ENCODE results near the gene RNF41. TPM values are rescaled to one million over a fixed set of nuclear protein-coding genes. Genes with fewer than 3 reads are reported as not detected.

Gene RNF41
- total and polyA plus RNA-seq, 2 donors (not counting 3 experiments of a cell fraction or from before 2014, with no cell fraction given) = 88.3 to 203 TPM

GRCh38 chr12:56234746-56235436 lies 13.2 kb upstream of the RNF41 start:
- POLR2A ChIA-PET = no interaction called here
- no peak overlapping the region for H3K27ac ChIP-seq (ENCODE audit: insufficient read depth, low read depth, low read length)
- no peaks in the 10 kb centered on the region for H4K20me1 ChIP-seq (replicated peaks; ENCODE audit: control insufficient read depth, extremely low read depth, insufficient read depth, low read length)
- TF ChIP-seq FOS (IDR thresholded peaks at IDR 0.05; ENCODE audit: borderline replicate concordance, insufficient read depth, low read length) (no peak), MYC (IDR thresholded peaks at IDR 0.05; ENCODE audit: low read depth, low read length) (no peak), JUN (IDR thresholded peaks at IDR 0.05; ENCODE audit: borderline replicate concordance, insufficient read depth, insufficient read length, low read depth) (no peak)
- BruUV-seq (replicated peaks) = no TSS peak
- H3K27me3 ChIP-seq (ENCODE audit: control insufficient read depth in 2 of 2, insufficient read depth in 2 of 2, low read length in 2 of 2) = no peaks in the 10 kb centered on the region
- no peak overlapping the region for H3K4me3 ChIP-seq (replicated peaks in 1 of 3; ENCODE audit: insufficient read depth in 1 of 3, low read depth in 1 of 3, low read length in 3 of 3)
- dilution Hi-C loops (cut with MboI; ENCODE audit: extremely low pct_ligation_motif_present, low sequenced_read_pairs) = no loop called here
- no peak overlapping the region for H3K4me2 ChIP-seq (ENCODE audit: insufficient read depth, low read length)
- intact Hi-C loops (cut with micrococcal nuclease) = no loop called here
- CTCF ChIA-PET = no interaction called here
- no peaks in the 10 kb centered on the region for H3K9me1 ChIP-seq (replicated peaks; ENCODE audit: control insufficient read depth, extremely low read depth, insufficient read depth, low read length)
- H3K9ac ChIP-seq (replicated peaks; ENCODE audit: extremely low read depth, insufficient read depth, low read length) = no peak overlapping the region
- no peaks in the 10 kb centered on the region for H3K4me1 ChIP-seq (ENCODE audit: control insufficient read depth, extremely low read depth, insufficient read depth, low read length)
- peaks cover 3 to 15% of the 10 kb centered on the region in 2 experiments for H3K36me3 ChIP-seq (ENCODE audit: control insufficient read depth in 2 of 2, extremely low read depth in 1 of 2, insufficient read depth in 2 of 2, low read length in 2 of 2)
- FAIRE-seq = no peak
- no peak overlapping the region for H2AFZ ChIP-seq (ENCODE audit: low read depth, low read length)
- DNase-seq (ENCODE audit: low read depth, low spot score) = no peak
- H3K9me3 ChIP-seq (replicated peaks; ENCODE audit: control insufficient read depth, insufficient read depth, low read length) = no peaks in the 10 kb centered on the region
- H3K79me2 ChIP-seq (ENCODE audit: control insufficient read depth, insufficient read depth, low read length) = no peaks in the 10 kb centered on the region

GRCh38 chr12:56231184-56231582 lies 9.5 kb upstream of the RNF41 start:
- intact Hi-C loops (cut with micrococcal nuclease) = no loop called here
- CTCF ChIA-PET = interaction anchor here (0.5 to 1.3 kb wide), 3 partner anchors 20 to 106 kb away, joined by 3 to 4 read pairs (median 3); no protein-coding TSS in a partner anchor

More at GRCh38 chr12:56231184-56231582, 9.5 kb upstream of the RNF41 start:
- dilution Hi-C loops (cut with MboI; ENCODE audit: extremely low pct_ligation_motif_present, low sequenced_read_pairs) = no loop called here
- FAIRE-seq = no peak
- Histone ChIP-seq H3K27ac (ENCODE audit: insufficient read depth, low read depth, low read length) (no peak overlapping the region), H3K27me3 (ENCODE audit: control insufficient read depth in 2 of 2, insufficient read depth in 2 of 2, low read length in 2 of 2) (no peaks in the 10 kb centered on the region), H3K79me2 (ENCODE audit: control insufficient read depth, insufficient read depth, low read length) (no peaks in the 10 kb centered on the region), H3K9me1 (replicated peaks; ENCODE audit: control insufficient read depth, extremely low read depth, insufficient read depth, low read length) (no peaks in the 10 kb centered on the region), H3K4me3 (replicated peaks in 1 of 3; ENCODE audit: insufficient read depth in 1 of 3, low read depth in 1 of 3, low read length in 3 of 3) (no peak overlapping the region), H3K9ac (replicated peaks; ENCODE audit: extremely low read depth, insufficient read depth, low read length) (no peak overlapping the region), H3K9me3 (replicated peaks; ENCODE audit: control insufficient read depth, insufficient read depth, low read length) (no peaks in the 10 kb centered on the region), H2AFZ (ENCODE audit: low read depth, low read length) (no peak overlapping the region), H3K4me1 (ENCODE audit: control insufficient read depth, extremely low read depth, insufficient read depth, low read length) (no peaks in the 10 kb centered on the region), H4K20me1 (replicated peaks; ENCODE audit: control insufficient read depth, extremely low read depth, insufficient read depth, low read length) (no peaks in the 10 kb centered on the region), H3K4me2 (ENCODE audit: insufficient read depth, low read length) (no peak overlapping the region), H3K36me3 (ENCODE audit: control insufficient read depth in 2 of 2, extremely low read depth in 1 of 2, insufficient read depth in 2 of 2, low read length in 2 of 2) (peaks cover 0 to 4% of the 10 kb centered on the region in 2 experiments)
- BruUV-seq (replicated peaks) = no TSS peak
- DNase-seq (ENCODE audit: low read depth, low spot score) = no peak
- POLR2A ChIA-PET = interaction anchor here (0.5 kb wide), 1 partner anchor 448 kb away, joined by 4 read pairs; no protein-coding TSS in a partner anchor
- no peak for TF ChIP-seq EZH2 (IDR thresholded peaks at IDR 0.05; ENCODE audit: borderline replicate concordance, low read depth, low read length, severe bottlenecking)
- no peak for TF ChIP-seq GATA2 (IDR thresholded peaks at IDR 0.05; ENCODE audit: insufficient read depth, insufficient read length, low read depth, low read length)
- TF ChIP-seq MAX (IDR thresholded peaks at IDR 0.05; ENCODE audit: insufficient read depth, insufficient read length) = no peak
- TF ChIP-seq JUN (IDR thresholded peaks at IDR 0.05; ENCODE audit: borderline replicate concordance, insufficient read depth, insufficient read length, low read depth) = no peak
- TF ChIP-seq FOS (IDR thresholded peaks at IDR 0.05; ENCODE audit: borderline replicate concordance, insufficient read depth, low read length) = no peak
- TF ChIP-seq CTCF (IDR thresholded peaks at IDR 0.05; ENCODE audit: extremely low read depth in 1 of 2, insufficient read depth in 1 of 2, low read depth in 1 of 2, low read length in 2 of 2) = no peak
- TF ChIP-seq POLR2A (IDR thresholded peaks at IDR 0.05; ENCODE audit: low read depth, low read length) = no peak
- TF ChIP-seq MYC (IDR thresholded peaks at IDR 0.05; ENCODE audit: low read depth, low read length) = no peak

Data from endothelial cell of umbilical vein (primary cell).